ENCODE measurements around the gene GRID1.

Gene GRID1

GRCh38 chr10:86224354-86225102 lies 142.1 kb downstream of the GRID1 start:
- peaks cover 13% of the 10 kb centered on the region for H3K27me3 ChIP-seq (replicated peaks; ENCODE audit: control insufficient read depth, insufficient read depth, low read length)
- H3K4me1 ChIP-seq (ENCODE audit: control insufficient read depth, insufficient read depth, low read length), result peaks cover 4% of the 10 kb centered on the region
- no peak for DNase-seq (ENCODE audit: low read depth)
- H3K9ac ChIP-seq (ENCODE audit: low read length), result no peak overlapping the region
- no peak overlapping the region for H3K4me3 ChIP-seq (ENCODE audit: low read length)
- no peaks in the 10 kb centered on the region for H3K9me3 ChIP-seq (ENCODE audit: control insufficient read depth, low read length)
- H3K36me3 ChIP-seq (ENCODE audit: control insufficient read depth, insufficient read depth, low read length, severe bottlenecking), result no peaks in the 10 kb centered on the region

- H3K9me3 ChIP-seq (ENCODE audit: control insufficient read depth, low read length), result no peaks in the 10 kb centered on the region
- DNase-seq (ENCODE audit: low read depth), result no peak
These were observed 143.3 kb downstream of the GRID1 start for GRCh38 chr10:86223256-86223655.

GRCh38 chr10:86222687-86223086 lies 143.9 kb downstream of the GRID1 start:
- no peak for DNase-seq (ENCODE audit: low read depth)
- no peak overlapping the region for H3K4me3 ChIP-seq (ENCODE audit: low read length)

More at GRCh38 chr10:86223256-86223655, 143.3 kb downstream of the GRID1 start:
- H3K4me1 ChIP-seq (ENCODE audit: control insufficient read depth, insufficient read depth, low read length), result peaks cover 4% of the 10 kb centered on the region
- H3K4me3 ChIP-seq (ENCODE audit: low read length), result no peak overlapping the region
- no peaks in the 10 kb centered on the region for H3K36me3 ChIP-seq (ENCODE audit: control insufficient read depth, insufficient read depth, low read length, severe bottlenecking)
- peaks cover 13% of the 10 kb centered on the region for H3K27me3 ChIP-seq (replicated peaks; ENCODE audit: control insufficient read depth, insufficient read depth, low read length)
- no peak overlapping the region for H3K9ac ChIP-seq (ENCODE audit: low read length)

DNA sequence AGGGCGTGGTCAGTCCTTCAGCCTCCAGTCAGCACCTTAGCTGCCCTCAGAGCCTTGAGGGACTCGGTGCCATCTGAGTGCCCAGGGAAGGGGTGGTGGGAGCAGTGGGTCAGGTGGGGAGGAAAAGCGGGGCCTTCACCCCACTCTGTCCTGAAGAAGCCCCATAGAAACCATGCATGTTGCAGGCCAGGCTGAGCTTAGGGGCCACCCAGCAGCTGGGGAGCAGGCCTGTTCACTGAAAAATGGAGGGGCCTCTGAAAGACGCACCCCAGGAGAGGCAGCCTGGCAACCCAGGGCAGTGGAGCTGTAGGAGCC lies 144.3 kb downstream of the GRID1 start:
- peaks cover 13% of the 10 kb centered on the region for H3K27me3 ChIP-seq (replicated peaks; ENCODE audit: control insufficient read depth, insufficient read depth, low read length)
- no peaks in the 10 kb centered on the region for H3K36me3 ChIP-seq (ENCODE audit: control insufficient read depth, insufficient read depth, low read length, severe bottlenecking)
- no peak overlapping the region for H3K4me3 ChIP-seq (ENCODE audit: low read length)
- no peak overlapping the region for H3K9ac ChIP-seq (ENCODE audit: low read length)
- no peaks in the 10 kb centered on the region for H3K9me3 ChIP-seq (ENCODE audit: control insufficient read depth, low read length)
- no peak for DNase-seq (ENCODE audit: low read depth)
- peaks cover 4% of the 10 kb centered on the region for H3K4me1 ChIP-seq (ENCODE audit: control insufficient read depth, insufficient read depth, low read length)

More at GRCh38 chr10:86222687-86223086, 143.9 kb downstream of the GRID1 start:
- peaks cover 13% of the 10 kb centered on the region for H3K27me3 ChIP-seq (replicated peaks; ENCODE audit: control insufficient read depth, insufficient read depth, low read length)
- peaks cover 4% of the 10 kb centered on the region for H3K4me1 ChIP-seq (ENCODE audit: control insufficient read depth, insufficient read depth, low read length)
- H3K9ac ChIP-seq (ENCODE audit: low read length), result no peak overlapping the region
- no peaks in the 10 kb centered on the region for H3K36me3 ChIP-seq (ENCODE audit: control insufficient read depth, insufficient read depth, low read length, severe bottlenecking)
- H3K9me3 ChIP-seq (ENCODE audit: control insufficient read depth, low read length), result no peaks in the 10 kb centered on the region

GRCh38 chr10:86221442-86222335 lies 144.9 kb downstream of the GRID1 start:
- H3K9me3 ChIP-seq (ENCODE audit: control insufficient read depth, low read length), result no peaks in the 10 kb centered on the region
- peaks cover 4% of the 10 kb centered on the region for H3K4me1 ChIP-seq (ENCODE audit: control insufficient read depth, insufficient read depth, low read length)
- no peak overlapping the region for H3K9ac ChIP-seq (ENCODE audit: low read length)
- H3K4me3 ChIP-seq (ENCODE audit: low read length), result no peak overlapping the region
- H3K36me3 ChIP-seq (ENCODE audit: control insufficient read depth, insufficient read depth, low read length, severe bottlenecking), result no peaks in the 10 kb centered on the region
- H3K27me3 ChIP-seq (replicated peaks; ENCODE audit: control insufficient read depth, insufficient read depth, low read length), result peaks cover 13% of the 10 kb centered on the region
- no peak for DNase-seq (ENCODE audit: low read depth)

DNA sequence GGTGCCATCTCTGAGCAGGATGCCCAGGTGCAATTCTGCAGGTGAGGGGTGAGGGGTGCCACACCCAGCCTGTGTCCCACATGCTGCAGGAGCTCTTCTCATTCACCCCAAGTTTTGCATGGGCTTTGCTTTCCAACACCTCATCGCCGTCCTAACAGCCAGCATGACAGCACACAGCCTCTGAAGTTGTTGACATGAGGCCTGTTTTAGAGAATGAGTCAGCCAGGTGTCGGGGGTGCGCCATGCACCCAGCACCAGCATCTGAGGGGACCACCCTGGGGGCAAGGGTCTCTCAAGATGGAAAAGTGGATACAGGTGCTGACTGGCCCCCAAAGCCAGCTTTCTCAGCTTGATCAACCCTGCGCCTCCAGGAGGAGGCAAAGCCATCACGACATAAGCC lies 146.0 kb downstream of the GRID1 start:
- Histone ChIP-seq H3K9me3 (ENCODE audit: control insufficient read depth, low read length) (peaks cover 4% of the 10 kb centered on the region), H3K36me3 (ENCODE audit: control insufficient read depth, insufficient read depth, low read length, severe bottlenecking) (no peaks in the 10 kb centered on the region), H3K4me1 (ENCODE audit: control insufficient read depth, insufficient read depth, low read length) (peaks cover 4% of the 10 kb centered on the region), H3K9ac (ENCODE audit: low read length) (no peak overlapping the region), H3K4me3 (ENCODE audit: low read length) (no peak overlapping the region), H3K27me3 (replicated peaks; ENCODE audit: control insufficient read depth, insufficient read depth, low read length) (peaks cover 16% of the 10 kb centered on the region)
- no peak for DNase-seq (ENCODE audit: low read depth)

DNA sequence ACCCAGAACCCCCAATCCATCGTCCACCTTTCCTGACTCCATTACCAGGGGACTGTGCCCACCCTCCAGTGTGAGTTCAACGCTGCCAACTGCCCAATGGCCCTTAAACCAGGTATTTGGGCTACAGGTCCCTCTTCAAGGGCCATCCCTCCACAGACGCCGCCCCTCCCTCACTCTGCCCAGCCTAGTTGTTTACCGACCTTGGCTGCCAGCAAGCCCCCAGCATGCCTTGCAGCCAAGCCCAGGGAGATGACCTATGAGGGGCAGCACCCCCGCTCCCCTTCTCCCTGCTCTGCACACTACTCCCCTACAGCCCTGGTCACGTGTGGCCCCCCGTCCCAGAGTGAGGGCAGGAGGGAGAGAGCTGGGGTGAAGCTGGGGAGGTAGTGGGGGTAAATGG lies 147.3 kb downstream of the GRID1 start:
- DNase-seq (ENCODE audit: low read depth), result no peak
- Histone ChIP-seq H3K4me1 (ENCODE audit: control insufficient read depth, insufficient read depth, low read length) (no peaks in the 10 kb centered on the region), H3K27me3 (replicated peaks; ENCODE audit: control insufficient read depth, insufficient read depth, low read length) (peaks cover 16% of the 10 kb centered on the region), H3K36me3 (ENCODE audit: control insufficient read depth, insufficient read depth, low read length, severe bottlenecking) (no peaks in the 10 kb centered on the region), H3K9ac (ENCODE audit: low read length) (no peak overlapping the region), H3K9me3 (ENCODE audit: control insufficient read depth, low read length) (peaks cover 4% of the 10 kb centered on the region), H3K4me3 (ENCODE audit: low read length) (no peak overlapping the region)

DNA sequence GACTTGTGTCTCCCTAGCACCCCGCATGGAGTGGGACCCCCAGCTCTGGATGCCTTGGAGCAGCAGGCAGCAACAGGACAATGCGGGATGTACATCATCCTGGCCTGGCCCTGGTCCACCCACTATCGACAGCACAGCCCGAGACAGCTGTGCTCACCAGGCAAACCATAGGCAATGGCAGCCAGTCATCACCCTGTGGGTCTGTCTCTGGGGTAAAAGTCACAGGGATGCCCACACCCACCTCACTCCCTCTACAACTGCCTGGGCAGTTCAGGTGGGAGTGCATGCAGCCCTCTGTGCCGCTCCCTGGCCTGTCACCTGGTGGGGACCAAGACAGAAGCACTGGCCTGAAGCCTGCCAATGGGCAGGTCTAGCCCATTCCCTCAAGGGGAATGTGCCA lies 147.8 kb downstream of the GRID1 start:
- Histone ChIP-seq H3K9ac (ENCODE audit: low read length) (no peak overlapping the region), H3K4me3 (ENCODE audit: low read length) (no peak overlapping the region), H3K27me3 (replicated peaks; ENCODE audit: control insufficient read depth, insufficient read depth, low read length) (peaks cover 16% of the 10 kb centered on the region), H3K9me3 (ENCODE audit: control insufficient read depth, low read length) (peaks cover 4% of the 10 kb centered on the region), H3K36me3 (ENCODE audit: control insufficient read depth, insufficient read depth, low read length, severe bottlenecking) (no peaks in the 10 kb centered on the region), H3K4me1 (ENCODE audit: control insufficient read depth, insufficient read depth, low read length) (no peaks in the 10 kb centered on the region)
- DNase-seq (ENCODE audit: low read depth), result no peak

- Histone ChIP-seq H3K36me3 (ENCODE audit: control insufficient read depth, insufficient read depth, low read length, severe bottlenecking) (no peaks in the 10 kb centered on the region), H3K4me3 (ENCODE audit: low read length) (no peak overlapping the region), H3K27me3 (replicated peaks; ENCODE audit: control insufficient read depth, insufficient read depth, low read length) (peaks cover 12% of the 10 kb centered on the region), H3K9me3 (ENCODE audit: control insufficient read depth, low read length) (peaks cover 4% of the 10 kb centered on the region), H3K4me1 (ENCODE audit: control insufficient read depth, insufficient read depth, low read length) (no peaks in the 10 kb centered on the region), H3K9ac (ENCODE audit: low read length) (no peak overlapping the region)
- no peak for DNase-seq (ENCODE audit: low read depth)
These were observed 148.4 kb downstream of the GRID1 start for GRCh38 chr10:86218160-86218559.

GRCh38 chr10:86217371-86218080 lies 149.1 kb downstream of the GRID1 start:
- peaks cover 4% of the 10 kb centered on the region for H3K9me3 ChIP-seq (ENCODE audit: control insufficient read depth, low read length)
- no peak overlapping the region for H3K9ac ChIP-seq (ENCODE audit: low read length)
- no peak overlapping the region for H3K4me3 ChIP-seq (ENCODE audit: low read length)
- H3K4me1 ChIP-seq (ENCODE audit: control insufficient read depth, insufficient read depth, low read length), result no peaks in the 10 kb centered on the region
- H3K36me3 ChIP-seq (ENCODE audit: control insufficient read depth, insufficient read depth, low read length, severe bottlenecking), result no peaks in the 10 kb centered on the region
- no peak for DNase-seq (ENCODE audit: low read depth)
- peaks cover 12% of the 10 kb centered on the region for H3K27me3 ChIP-seq (replicated peaks; ENCODE audit: control insufficient read depth, insufficient read depth, low read length)

GRCh38 chr10:86216886-86217285 lies 149.7 kb downstream of the GRID1 start:
- H3K9me3 ChIP-seq (ENCODE audit: control insufficient read depth, low read length), result peaks cover 4% of the 10 kb centered on the region
- peaks cover 9% of the 10 kb centered on the region for H3K27me3 ChIP-seq (replicated peaks; ENCODE audit: control insufficient read depth, insufficient read depth, low read length)
- no peaks in the 10 kb centered on the region for H3K36me3 ChIP-seq (ENCODE audit: control insufficient read depth, insufficient read depth, low read length, severe bottlenecking)
- no peak overlapping the region for H3K4me3 ChIP-seq (ENCODE audit: low read length)
- no peak for DNase-seq (ENCODE audit: low read depth)
- no peaks in the 10 kb centered on the region for H3K4me1 ChIP-seq (ENCODE audit: control insufficient read depth, insufficient read depth, low read length)
- H3K9ac ChIP-seq (ENCODE audit: low read length), result no peak overlapping the region
